B cell (primary cell): Measurements from ENCODE around the gene PGAM1. TPM values are rescaled to one million over a fixed set of nuclear protein-coding genes. Genes with fewer than 3 reads are reported as not detected.

Source experiments
- ATAC-seq: fragments of 200-7000 bp; cut with Tn5 transposase; one replicate; pipeline ENCODE4 v1.10.0; 2021; ENCODE audit warnings: low read depth, mild to moderate bottlenecking, moderate number of reproducible peaks, moderate library complexity
- CTCF ChIA-PET: fragments of 350-600 bp; sonication (Branson Sonifier 250); formaldehyde crosslinking; loops from one replicate; lab custom pipeline; 2021; ENCODE audit warnings: antibody characterized with exemption, inconsistent platforms; lab: Charles Lee
- POLR2A ChIA-PET: fragments of 350-600 bp; sonication (Branson Sonifier 250); formaldehyde crosslinking; loops from one replicate; lab custom pipeline; 2021; ENCODE audit warnings: antibody characterized with exemption; lab: Charles Lee
- DNase-seq: peaks from one replicate; pipeline ENCODE4 v3.0.0; 2013
- H2AFZ ChIP-seq: 2 replicates; pipeline ENCODE4 v1.6.1; 2012; ENCODE audit warnings: mild to moderate bottlenecking, low read depth, low read length; ENCODE audit not compliant: insufficient read depth, poor library complexity, severe bottlenecking
- H3K27ac ChIP-seq, 2 donors: 1 replicate in 1 of 2; 2 replicates in 1 of 2; pipeline ENCODE4 v1.5.1; 2012 to 2013; ENCODE audit warnings: low read length in 2 of 2, mild to moderate bottlenecking in 2 of 2, moderate library complexity in 1 of 2
- H3K27me3 ChIP-seq, 4 experiments: fragments of 200-600 bp in 1 of 4; sonication (generic) in 1 of 4; replicated peaks in 1 of 4; 1 replicate in 2 of 4; 2 replicates in 2 of 4; pipeline versions ENCODE4 v1.6.1 to v1.7.0; 2013 to 2016; ENCODE audit warnings: low read length in 3 of 4, mild to moderate bottlenecking in 2 of 4, mixed read lengths in 1 of 4, moderate library complexity in 1 of 4; ENCODE audit not compliant: insufficient read depth in 4 of 4, control insufficient read depth in 3 of 4; ENCODE audit errors: control extremely low read depth in 1 of 4
- H3K36me3 ChIP-seq, 2 experiments: replicated peaks in 1 of 2; 1 replicate in 1 of 2; 2 replicates in 1 of 2; pipeline versions ENCODE4 v1.6.1 to v1.7.1; 2013; ENCODE audit warnings: low read length in 1 of 2; ENCODE audit not compliant: insufficient read depth in 2 of 2, control insufficient read depth in 1 of 2; ENCODE audit errors: control extremely low read depth in 1 of 2, extremely low read depth in 1 of 2
- H3K4me1 ChIP-seq, 2 donors: fragments of 200-600 bp in 1 of 2; sonication (generic) in 1 of 2; 1 replicate in 1 of 2; 2 replicates in 1 of 2; pipeline versions ENCODE4 v1.5.1 to v1.6.1; 2013 to 2017; ENCODE audit warnings: low read length in 2 of 2; ENCODE audit not compliant: control insufficient read depth in 2 of 2, insufficient read depth in 2 of 2
- H3K4me2 ChIP-seq: replicated peaks from 2 replicates; pipeline ENCODE3; 2012; ENCODE audit warnings: mild to moderate bottlenecking, low read depth, low read length; ENCODE audit not compliant: poor library complexity, severe bottlenecking
- H3K4me3 ChIP-seq, 5 experiments: fragments of 200-600 bp in 1 of 5; sonication (generic) in 1 of 5; 1 replicate in 3 of 5; 2 replicates in 2 of 5; pipeline versions ENCODE4 v1.5.1 to v1.7.0; 2011 to 2016; ENCODE audit warnings: low read length in 4 of 5, mild to moderate bottlenecking in 4 of 5, low read depth in 2 of 5, control low read depth in 1 of 5, moderate library complexity in 1 of 5; ENCODE audit not compliant: insufficient read depth in 1 of 5; ENCODE audit errors: control extremely low read depth in 1 of 5, extremely low read depth in 1 of 5
- H3K79me2 ChIP-seq: fragments of 200-600 bp; sonication (generic); one replicate; pipeline ENCODE4 v1.6.0; 2016; ENCODE audit warnings: low read length; ENCODE audit not compliant: control insufficient read depth, insufficient read depth
- H3K9ac ChIP-seq: fragments of 200-600 bp; sonication (generic); 2 replicates; pipeline ENCODE4 v1.6.1; 2017; ENCODE audit warnings: mild to moderate bottlenecking, low read length, moderate library complexity
- H3K9me3 ChIP-seq, 3 donors: one replicate each; pipeline versions ENCODE4 v1.6.1 to v1.7.1; 2013; ENCODE audit warnings: low read length in 2 of 3; ENCODE audit not compliant: control insufficient read depth in 2 of 3, insufficient read depth in 1 of 3; ENCODE audit errors: control extremely low read depth in 1 of 3
- H4K20me1 ChIP-seq: 2 replicates; pipeline ENCODE4 v1.6.0; 2012; ENCODE audit warnings: mild to moderate bottlenecking, low read length; ENCODE audit not compliant: insufficient read depth, control insufficient read depth, poor library complexity, severe bottlenecking
- H3K27ac Mint-ChIP-seq: one replicate; pipeline ENCODE4 v1.8.0; 2021; ENCODE audit warnings: mixed read lengths
- H3K27me3 Mint-ChIP-seq: one replicate; pipeline ENCODE4 v1.8.0; 2021; ENCODE audit warnings: mixed read lengths
- H3K4me1 Mint-ChIP-seq: one replicate; pipeline ENCODE4 v1.8.0; 2021; ENCODE audit warnings: mixed read lengths
- H3K4me3 Mint-ChIP-seq: one replicate; pipeline ENCODE4 v1.8.0; 2021; ENCODE audit warnings: mixed read lengths
- H3K9me3 Mint-ChIP-seq: one replicate; pipeline ENCODE4 v1.8.0; 2022; ENCODE audit warnings: mixed read lengths; ENCODE audit not compliant: insufficient read depth
- CTCF ChIP-seq: fragments of 200-600 bp; IDR thresholded peaks from one replicate; pipeline ENCODE4 v1.8.0; 2022; ENCODE audit warnings: antibody characterized with exemption, mild to moderate bottlenecking
- EZH2 ChIP-seq: IDR thresholded peaks from 2 replicates; pipeline ENCODE4 v1.6.1; 2012; ENCODE audit warnings: borderline replicate concordance, low read depth, mild to moderate bottlenecking, moderate library complexity, low read length; ENCODE audit not compliant: insufficient read depth, poor library complexity, severe bottlenecking
- WGBS: methylation state at CpG from one replicate; pipeline ENCODE4 v1.1.5; 2013; ENCODE audit warnings: missing lambda C conversion rate; ENCODE audit not compliant: insufficient coverage; 5-methylcytosine and 5-hydroxymethylcytosine counted together
- intact Hi-C: fragments of 100-400 bp; cut with micrococcal nuclease; formaldehyde crosslinking; loops from one replicate; pipeline ENCODE4 v1.10.0; 2022
- polyA plus RNA-seq: library from polyadenylated mRNA; depleted of rRNA; stranded (reverse); fragments of >200 nt; gene quantifications from 2 replicates; pipeline ENCODE4 v1.2.3, GENCODE V29; 2012
- small RNA-seq: library from RNA; depleted of rRNA; stranded (forward); fragments of <200 nt; gene quantifications from one replicate; pipeline ENCODE3, GENCODE V24; 2012; ENCODE audit warnings: low replicate concordance, low read depth; ENCODE audit not compliant: insufficient read length
- total RNA-seq, 2 donors: library from RNA; stranded (reverse); fragments of 120-200 nt in 1 of 2; gene quantifications; 1 replicate in 1 of 2; 2 replicates in 1 of 2; pipeline versions ENCODE4 v1.2.3 to v1.2.4, GENCODE V29; 2013 to 2022

Gene PGAM1
- total and polyA plus RNA-seq, 2 donors (not counting 1 experiment from before 2014, with no cell fraction given): 48.7 to 83.4 TPM

- CTCF ChIA-PET: no interaction called here
- H3K9ac ChIP-seq: no peak overlapping the region
- H3K27me3 Mint-ChIP-seq: no peaks in the 10 kb centered on the region
- H3K4me1 ChIP-seq: no peaks in the 10 kb centered on the region
- peaks cover 24 to 63% of the 10 kb centered on the region in 2 experiments for H3K36me3 ChIP-seq
- peaks cover 21% of the 10 kb centered on the region for H4K20me1 ChIP-seq
- no peak overlapping the region for H3K27ac ChIP-seq
- ATAC-seq (no peak), DNase-seq (no peak)
- POLR2A ChIA-PET: no interaction called here
- H3K9me3 ChIP-seq: no peaks in the 10 kb centered on the region
- no peaks in the 10 kb centered on the region for H3K9me3 Mint-ChIP-seq
- H3K4me1 Mint-ChIP-seq: no peaks in the 10 kb centered on the region
- no peak overlapping the region for H2AFZ ChIP-seq
- no peak overlapping the region for H3K27ac Mint-ChIP-seq
- no peak overlapping the region for H3K4me3 ChIP-seq
- no peak overlapping the region for H3K4me3 Mint-ChIP-seq
- H3K4me2 ChIP-seq: no peak overlapping the region
- WGBS: 98% methylated on average over 3 of the region's 4 CpGs
- TF ChIP-seq EZH2 (no peak), CTCF (no peak)
- no peaks in the 10 kb centered on the region for H3K27me3 ChIP-seq
- H3K79me2 ChIP-seq: peaks cover 18% of the 10 kb centered on the region
- intact Hi-C loops: no loop called here
These were observed 55.1 kb downstream of the PGAM1 start for GRCh38 chr10:97481071-97481470.

- peaks cover 2% of the 10 kb centered on the region for H3K4me1 Mint-ChIP-seq
- ATAC-seq: no peak
- intact Hi-C loops: no loop called here
- no peak overlapping the region for H3K4me3 Mint-ChIP-seq
- no peak overlapping the region for H3K27ac Mint-ChIP-seq
- no peaks in the 10 kb centered on the region for H3K27me3 Mint-ChIP-seq
- Histone ChIP-seq H2AFZ (no peak overlapping the region), H3K9me3 (no peaks in the 10 kb centered on the region), H3K4me2 (no peak overlapping the region), H3K4me3 (no peak overlapping the region), H4K20me1 (peaks cover 25% of the 10 kb centered on the region), H3K9ac (no peak overlapping the region), H3K27me3 (no peaks in the 10 kb centered on the region), H3K27ac (no peak overlapping the region), H3K4me1 (no peaks in the 10 kb centered on the region), H3K36me3 (peaks cover 18 to 50% of the 10 kb centered on the region in 2 experiments), H3K79me2 (peaks cover 28% of the 10 kb centered on the region)
- no peak for TF ChIP-seq CTCF
- TF ChIP-seq EZH2: no peak
- POLR2A ChIA-PET: no interaction called here
- CTCF ChIA-PET: no interaction called here
- no peaks in the 10 kb centered on the region for H3K9me3 Mint-ChIP-seq
- no peak for DNase-seq
- 100% methylated on average over 1 of the region's 1 CpG for WGBS
These were observed 56.4 kb downstream of the PGAM1 start for GRCh38 chr10:97482381-97482780.

Small RNAs within 50 kb of the gene (small RNA-seq; reads per million reads assigned to genes)
- not detected for gene RF00019

Other genes with a start within 250 kb of the PGAM1 start
- 0.29 and 0.49 TPM in 2 replicates for gene SLIT1, start 240.2 kb upstream of the PGAM1 start, total RNA-seq
- 0.15 and 0.65 TPM in 2 replicates for gene SLIT1, start 240.2 kb upstream of the PGAM1 start, polyA plus RNA-seq
- gene ARHGAP19, start 133.6 kb upstream of the PGAM1 start, total RNA-seq: 21.7 and 22.5 TPM in 2 replicates
- gene ARHGAP19, start 133.6 kb upstream of the PGAM1 start, polyA plus RNA-seq: 6.4 and 8.3 TPM in 2 replicates
- 25.3 and 27.8 TPM in 2 replicates for gene FRAT1, start 106.9 kb upstream of the PGAM1 start, total RNA-seq
- gene FRAT1, start 106.9 kb upstream of the PGAM1 start, polyA plus RNA-seq: 5.1 and 6.4 TPM in 2 replicates
- 30.2 and 31.5 TPM in 2 replicates for gene FRAT2, start 91.5 kb upstream of the PGAM1 start, total RNA-seq
- gene FRAT2, start 91.5 kb upstream of the PGAM1 start, polyA plus RNA-seq: 4.1 and 4.9 TPM in 2 replicates
- 33.6 and 35.7 TPM in 2 replicates for gene RRP12, start 24.9 kb upstream of the PGAM1 start, total RNA-seq
- gene RRP12, start 24.9 kb upstream of the PGAM1 start, polyA plus RNA-seq: 19.3 and 22.8 TPM in 2 replicates
- gene EXOSC1, start 19.8 kb downstream of the PGAM1 start, total RNA-seq: 44.5 and 49.0 TPM in 2 replicates
- gene EXOSC1, start 19.8 kb downstream of the PGAM1 start, polyA plus RNA-seq: 26.4 and 32.2 TPM in 2 replicates
- gene ZDHHC16, start 20.0 kb downstream of the PGAM1 start, total RNA-seq: 35.6 and 41.5 TPM in 2 replicates
- gene ZDHHC16, start 20.0 kb downstream of the PGAM1 start, polyA plus RNA-seq: 21.0 and 24.1 TPM in 2 replicates
- 78.0 and 82.1 TPM in 2 replicates for gene MMS19, start 72.2 kb downstream of the PGAM1 start, total RNA-seq
- 102 TPM in 2 replicates for gene MMS19, start 72.2 kb downstream of the PGAM1 start, polyA plus RNA-seq
- gene UBTD1, start 72.7 kb downstream of the PGAM1 start, total RNA-seq: 1.7 and 1.8 TPM in 2 replicates
- gene UBTD1, start 72.7 kb downstream of the PGAM1 start, polyA plus RNA-seq: 1.2 and 1.3 TPM in 2 replicates
- not detected in 2 replicates for gene ANKRD2, start 146.6 kb downstream of the PGAM1 start, total RNA-seq
- gene ANKRD2, start 146.6 kb downstream of the PGAM1 start, polyA plus RNA-seq: not detected in 2 replicates
- gene HOGA1, start 158.2 kb downstream of the PGAM1 start, total RNA-seq: not detected in 2 replicates
- gene HOGA1, start 158.2 kb downstream of the PGAM1 start, polyA plus RNA-seq: not detected in 2 replicates
- gene C10orf62, start 163.5 kb downstream of the PGAM1 start, total RNA-seq: not detected in 2 replicates
- gene C10orf62, start 163.5 kb downstream of the PGAM1 start, polyA plus RNA-seq: not detected in 2 replicates
- gene MORN4, start 207.3 kb downstream of the PGAM1 start, total RNA-seq: 2.8 TPM in 2 replicates
- gene MORN4, start 207.3 kb downstream of the PGAM1 start, polyA plus RNA-seq: 1.5 TPM in 2 replicates
- 17.7 and 18.4 TPM in 2 replicates for gene PI4K2A, start 214.5 kb downstream of the PGAM1 start, total RNA-seq
- 7.9 and 26.6 TPM in 2 replicates for gene PI4K2A, start 214.5 kb downstream of the PGAM1 start, polyA plus RNA-seq